ENCODE data around the gene SNRPD2.
"Not testable (repeated sequence)": the region's sequence is repeated elsewhere in the genome, so short reads cannot be mapped to it uniquely, and the experiment has no call there.

The SNRPD2 gene

GRCh38 chr19:45701676-45702075 lies 9.9 kb upstream of the SNRPD2 start:
- Histone ChIP-seq H3K4me3 (ENCODE audit: low read depth, low read length) (no peak overlapping the region), H3K9me3 (no peaks in the 10 kb centered on the region), H3K4me1 (no peaks in the 10 kb centered on the region), H3K36me3 (peaks cover 14% of the 10 kb centered on the region), H3K27me3 (no peaks in the 10 kb centered on the region)
- no peak for DNase-seq
- no peak for TF ChIP-seq CTCF (IDR thresholded peaks at IDR 0.05; ENCODE audit: low read depth, low read length)

DNA sequence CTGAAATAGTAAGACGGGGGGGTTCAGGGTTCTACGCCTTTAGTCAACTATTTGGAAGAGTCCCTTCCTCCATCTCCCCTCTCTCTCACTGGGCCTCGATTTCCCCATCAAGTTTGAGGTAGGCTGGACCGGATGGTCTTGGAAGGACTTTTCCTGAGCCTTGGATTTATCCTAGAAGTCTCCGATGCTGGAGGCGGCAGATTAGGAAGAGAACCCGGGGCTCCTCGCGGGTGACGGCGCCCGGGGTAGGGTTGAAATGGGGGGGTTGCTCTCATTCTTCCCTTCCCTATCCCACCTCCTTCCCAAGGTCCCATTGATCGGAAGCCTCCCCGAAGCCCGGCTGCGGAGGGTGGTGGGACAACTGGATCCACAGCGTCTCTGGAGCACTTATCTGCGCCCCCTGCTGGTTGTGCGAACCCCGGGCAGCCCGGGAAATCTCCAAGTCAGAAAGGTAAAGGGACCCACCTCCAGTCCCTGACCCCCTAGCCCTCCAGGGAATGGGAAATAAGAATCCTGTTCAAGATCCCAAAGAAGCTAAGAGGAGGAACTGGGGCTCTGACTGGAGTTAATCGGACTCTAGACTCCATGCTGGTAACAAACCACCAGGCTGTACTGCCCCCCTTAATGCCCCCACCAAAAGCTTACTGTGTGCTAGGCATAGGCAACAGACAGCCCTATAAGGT lies 1.5 kb upstream of the SNRPD2 start:
- Histone ChIP-seq H3K27me3 (no peaks in the 10 kb centered on the region), H3K36me3 (peaks cover 10% of the 10 kb centered on the region)
- DNase-seq, result peak; percentile 91

GRCh38 chr19:45692187-45693105 lies 693 bp upstream of the SNRPD2 start, which contains the start of gene QPCTL:
Gene QPCTL (plus strand): TSS chr19:45692666. CDS start chr19:45692704, 38 bp downstream.
- Histone ChIP-seq H3K36me3 (peaks cover 18% of the 10 kb centered on the region), H3K9me3 (no peaks in the 10 kb centered on the region), H3K4me1 (no peaks in the 10 kb centered on the region), H3K4me3 (ENCODE audit: low read depth, low read length) (peak within 1 kb of the TSS; percentile 94), H3K27me3 (no peaks in the 10 kb centered on the region)
- TF ChIP-seq CTCF (IDR thresholded peaks at IDR 0.05; ENCODE audit: low read depth, low read length), result no peak
- peak; percentile 99 for DNase-seq

More for the DNA sequence above, 1.5 kb upstream of the SNRPD2 start:
- H3K9me3 ChIP-seq, result no peaks in the 10 kb centered on the region
- no peaks in the 10 kb centered on the region for H3K4me1 ChIP-seq
- H3K4me3 ChIP-seq (ENCODE audit: low read depth, low read length), result peak overlapping the region; percentile 94
- peak; percentile 94 for TF ChIP-seq CTCF (IDR thresholded peaks at IDR 0.05; ENCODE audit: low read depth, low read length)

GRCh38 chr19:45687599-45687998 lies 4.2 kb downstream of the SNRPD2 start:
- no peaks in the 10 kb centered on the region for H3K27me3 ChIP-seq
- no peaks in the 10 kb centered on the region for H3K9me3 ChIP-seq
- H3K36me3 ChIP-seq, result peaks cover 40% of the 10 kb centered on the region
- H3K4me1 ChIP-seq, result no peaks in the 10 kb centered on the region
- no peak for DNase-seq
- H3K4me3 ChIP-seq (ENCODE audit: low read depth, low read length), result no peak overlapping the region
- TF ChIP-seq CTCF (IDR thresholded peaks at IDR 0.05; ENCODE audit: low read depth, low read length), result 0 out of 2 replicates have a peak, but pooled peaks have one; percentile 1

DNA sequence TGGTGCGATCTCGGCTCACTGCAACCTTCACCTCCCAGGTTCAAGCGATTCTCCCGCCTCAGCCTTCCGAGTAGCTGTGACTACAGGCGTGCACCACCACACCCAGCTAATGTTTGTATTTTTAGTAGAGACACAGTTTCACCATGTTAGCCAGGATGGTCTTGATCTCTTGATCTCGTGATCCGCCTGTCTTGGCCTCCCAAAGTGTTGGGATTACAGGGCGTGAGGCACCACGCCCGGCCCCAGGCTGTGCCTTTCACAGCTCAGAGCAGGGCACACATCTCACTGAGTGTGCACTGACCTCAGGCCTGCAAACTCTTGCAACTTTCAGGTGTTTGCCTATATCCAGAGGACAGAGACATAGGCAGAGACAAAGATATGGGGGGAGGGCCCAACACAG lies 6.7 kb downstream of the SNRPD2 start:
- peaks cover 40% of the 10 kb centered on the region for H3K36me3 ChIP-seq
- not testable (repeated sequence) for H3K4me1 ChIP-seq; H3K4me3 ChIP-seq (ENCODE audit: low read depth, low read length); H3K9me3 ChIP-seq; H3K27me3 ChIP-seq; DNase-seq

GRCh38 chr19:45682908-45683307 lies 8.8 kb downstream of the SNRPD2 start:
- Histone ChIP-seq H3K36me3 (peaks cover 27% of the 10 kb centered on the region), H3K9me3 (no peaks in the 10 kb centered on the region), H3K4me3 (ENCODE audit: low read depth, low read length) (no peak overlapping the region), H3K27me3 (peaks cover under 1% of the 10 kb centered on the region; the same call in 1 of the 2 replicates), H3K4me1 (no peaks in the 10 kb centered on the region)
- TF ChIP-seq CTCF (IDR thresholded peaks at IDR 0.05; ENCODE audit: low read depth, low read length), result no peak
- DNase-seq, result no peak
